ENCODE measurements around the gene PCSK4.

The PCSK4 gene

GRCh38 chr19:1455336-1456120 is 34.6 kb downstream of the PCSK4 start (continued):
- TF ChIP-seq ZBTB6 (tag by site-specific recombination; IDR thresholded peaks at IDR 0.05): peak; percentile 92
- no peak for TF ChIP-seq BCL11A (tag by site-specific recombination; IDR thresholded peaks at IDR 0.05; ENCODE audit: low read depth)
- TF ChIP-seq ZSCAN23 (tag by site-specific recombination; IDR thresholded peaks at IDR 0.05): no peak
- TF ChIP-seq SCRT2 (tag by site-specific recombination; IDR thresholded peaks at IDR 0.05): peak; percentile 83
- TF ChIP-seq TRIM28 (IDR thresholded peaks at IDR 0.05; ENCODE audit: borderline replicate concordance, low read length): no peak
- TF ChIP-seq ZNF514 (tag by site-specific recombination; IDR thresholded peaks at IDR 0.05): no peak
- TF ChIP-seq ZNF596 (tag by site-specific recombination; IDR thresholded peaks at IDR 0.05): no peak
- TF ChIP-seq ZFP69B (tag by site-specific recombination; IDR thresholded peaks at IDR 0.05): no peak
- TF ChIP-seq MZF1 (tag by site-specific recombination; IDR thresholded peaks at IDR 0.05; ENCODE audit: borderline replicate concordance): no peak
- no peak for TF ChIP-seq ZNF629 (tag by site-specific recombination; IDR thresholded peaks at IDR 0.05)
- no peak for TF ChIP-seq AEBP2 (tag by site-specific recombination; IDR thresholded peaks at IDR 0.05; ENCODE audit: borderline replicate concordance)
- no peak for TF ChIP-seq ZNF768 (tag by site-specific recombination; IDR thresholded peaks at IDR 0.05)
- no peak for TF ChIP-seq ZNF571 (tag by site-specific recombination; IDR thresholded peaks at IDR 0.05)
- no peak for TF ChIP-seq ZNF175 (tag by site-specific recombination; IDR thresholded peaks at IDR 0.05)
- TF ChIP-seq RBAK (tag by site-specific recombination; IDR thresholded peaks at IDR 0.05): no peak
- no peak; the same call in 1 of the 2 replicates for TF ChIP-seq ZNF10 (tag by site-specific recombination; IDR thresholded peaks at IDR 0.05)
- peak; percentile 61; the same call in 1 of the 2 replicates for TF ChIP-seq ZNF2 (tag by site-specific recombination; IDR thresholded peaks at IDR 0.05)
- TF ChIP-seq SP3 (tag by site-specific recombination; IDR thresholded peaks at IDR 0.05): peak; percentile 93
- no peak for TF ChIP-seq ZFP37 (tag by site-specific recombination; IDR thresholded peaks at IDR 0.05)
- TF ChIP-seq PATZ1 (tag by site-specific recombination; IDR thresholded peaks at IDR 0.05): peak; percentile 59
- TF ChIP-seq ZNF645 (tag by site-specific recombination; IDR thresholded peaks at IDR 0.05): no peak

- ChIA-PET CTCF (interaction anchor here (0.5 to 3.3 kb wide), 6 partner anchors 10 to 371 kb away, joined by 3 to 21 read pairs (median 4); no protein-coding TSS in a partner anchor), POLR2A (interaction anchor here (0.5 to 1.6 kb wide), 3 partner anchors 12 to 202 kb away, joined by 3 to 4 read pairs (median 4); no protein-coding TSS in a partner anchor)
- no peak overlapping the region for H3K4me3 ChIP-seq (ENCODE audit: low read depth, low read length)
- peaks cover 0 to 4% of the 10 kb centered on the region in 2 experiments; a peak in 1 of 3 replicates for H3K36me3 ChIP-seq (ENCODE audit: control insufficient read depth in 2 of 2, insufficient read depth in 1 of 2, low read length in 2 of 2)
- H3K4me1 ChIP-seq (ENCODE audit: control insufficient read depth, insufficient read depth, low read length): no peaks in the 10 kb centered on the region
- H3K27ac ChIP-seq (ENCODE audit: extremely low read depth, low read depth, low read length): no peak overlapping the region
- no peaks in the 10 kb centered on the region for H3K9me3 ChIP-seq (ENCODE audit: control insufficient read depth, insufficient read depth, low read depth, low read length)
- TF ChIP-seq ZBTB7A (tag by site-specific recombination; IDR thresholded peaks at IDR 0.05; ENCODE audit: low read depth): no peak
- no peak for TF ChIP-seq ZNF777 (tag by site-specific recombination; IDR thresholded peaks at IDR 0.05; ENCODE audit: borderline replicate concordance)
- no peak for TF ChIP-seq SP7 (tag by site-specific recombination; IDR thresholded peaks at IDR 0.05)
- TF ChIP-seq ZBTB26 (tag by site-specific recombination; optimal IDR thresholded peaks at IDR 0.05): no peak
- no peak for TF ChIP-seq ZNF23 (tag by site-specific recombination; IDR thresholded peaks at IDR 0.05; ENCODE audit: borderline replicate concordance)
- no peak for TF ChIP-seq ZNF433 (tag by site-specific recombination; IDR thresholded peaks at IDR 0.05; ENCODE audit: low read depth)
- peak; percentile 67 for TF ChIP-seq ZIC2 (tag by site-specific recombination; IDR thresholded peaks at IDR 0.05)
- TF ChIP-seq ZBTB20 (tag by site-specific recombination; IDR thresholded peaks at IDR 0.05): no peak
- no peak for TF ChIP-seq OVOL3 (tag by site-specific recombination; IDR thresholded peaks at IDR 0.05)
- TF ChIP-seq GLIS2 (tag by site-specific recombination; IDR thresholded peaks at IDR 0.05): peak; percentile 55; the same call in 1 of the 2 replicates
- no peak for TF ChIP-seq ZNF664 (tag by site-specific recombination; IDR thresholded peaks at IDR 0.05)
- TF ChIP-seq ZNF654 (tag by site-specific recombination; IDR thresholded peaks at IDR 0.05; ENCODE audit: low read depth): no peak
Observed at GRCh38 chr19:1455002-1455335, 35.2 kb downstream of the PCSK4 start.

Measured in HEK293 (cell line).